Measurements from ENCODE around the gene TLNRD1. TPM values are rescaled to one million over a fixed set of nuclear protein-coding genes. Genes with fewer than 3 reads are reported as not detected.

The TLNRD1 gene
- total RNA-seq, 3 donors from 2014 or later (not counting 1 experiment from before 2014, with no cell fraction given): 13.4 to 19.6 (median 17.5) TPM

DNA sequence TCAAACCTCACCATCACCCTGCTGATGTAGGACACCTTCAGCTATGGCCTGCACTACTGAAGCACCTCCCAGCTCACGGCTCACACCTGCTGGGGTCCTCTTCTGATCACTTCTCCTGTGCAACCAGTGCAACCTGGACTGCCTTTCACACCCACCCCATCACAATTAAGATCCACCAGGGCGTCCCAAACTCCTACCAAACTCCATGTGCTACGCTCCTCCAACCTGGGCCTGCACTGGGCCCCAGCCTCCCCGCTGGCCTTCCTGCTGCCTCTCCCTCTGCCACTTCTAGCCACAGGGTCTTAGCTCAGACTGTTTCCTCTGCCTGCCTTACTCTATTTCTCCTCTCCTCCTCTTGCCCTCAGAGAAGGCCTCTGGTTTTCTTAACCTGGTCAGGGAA lies 23.9 kb upstream of the TLNRD1 start:
- peaks cover 10% of the 10 kb centered on the region for H3K36me3 Mint-ChIP-seq
- no peak for ATAC-seq
- Histone ChIP-seq H3K4me1 (ENCODE audit: control insufficient read depth, insufficient read depth, low read length) (peaks cover 3% of the 10 kb centered on the region), H3K9me3 (ENCODE audit: control insufficient read depth, insufficient read depth, low read length) (no peaks in the 10 kb centered on the region), H3K27me3 (ENCODE audit: control insufficient read depth, insufficient read depth, low read length) (no peaks in the 10 kb centered on the region), H3K27ac (ENCODE audit: low read length) (no peak overlapping the region), H3K36me3 (ENCODE audit: control insufficient read depth, insufficient read depth, low read length) (peaks cover 31% of the 10 kb centered on the region), H3K4me3 (ENCODE audit: low read length) (no peak overlapping the region)
- no peak for TF ChIP-seq CTCF (IDR thresholded peaks at IDR 0.05)
- no peak for DNase-seq
- 96% methylated on average over 4 of the region's 4 CpGs for WGBS (ENCODE audit: insufficient coverage)
- H3K27ac Mint-ChIP-seq: peak overlapping the region; percentile 21 to 54
- intact Hi-C loops (cut with micrococcal nuclease): loop anchor here (10.0 kb wide), 1 partner anchor 288 kb away; no protein-coding TSS in a partner anchor
- peaks cover 30% of the 10 kb centered on the region in 2 donors for H3K4me1 Mint-ChIP-seq
- no peaks in the 10 kb centered on the region for H3K27me3 Mint-ChIP-seq (ENCODE audit: low read depth in 2 of 2)
- no peaks in the 10 kb centered on the region for H3K9me3 Mint-ChIP-seq
- H3K4me3 Mint-ChIP-seq: no peak overlapping the region

DNA sequence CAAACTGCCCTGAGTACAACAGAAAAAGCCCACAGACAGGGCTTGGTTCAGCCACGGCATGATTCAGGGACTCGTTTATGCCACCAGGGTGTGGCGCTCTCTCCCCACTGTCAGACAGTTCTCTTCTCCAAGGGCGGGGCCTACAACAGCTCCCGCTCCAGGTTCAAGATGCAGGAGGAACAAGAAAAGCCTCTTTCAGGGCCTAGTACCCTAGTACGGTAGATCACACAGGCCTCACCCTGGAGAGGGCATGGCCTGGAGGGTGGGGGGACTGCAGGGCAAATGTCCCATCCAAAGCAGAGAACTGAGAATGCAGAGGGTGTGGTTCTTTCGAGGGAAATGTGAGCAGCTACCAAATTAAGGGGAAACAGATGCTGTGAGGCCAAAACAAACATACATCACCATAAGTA lies 23.1 kb upstream of the TLNRD1 start:
- no peaks in the 10 kb centered on the region for H3K27me3 Mint-ChIP-seq (ENCODE audit: low read depth in 2 of 2)
- peak in 1 of 2 donors; percentile 63 for DNase-seq
- peak overlapping the region; percentile 21 to 54 for H3K27ac Mint-ChIP-seq
- peak; percentile 29 to 30 (median 30) for ATAC-seq
- intact Hi-C loops (cut with micrococcal nuclease): loop anchor here (10.0 kb wide), 1 partner anchor 287 kb away; no protein-coding TSS in a partner anchor
- no peak overlapping the region for H3K4me3 Mint-ChIP-seq
- H3K4me1 Mint-ChIP-seq: peaks cover 37 to 38% of the 10 kb centered on the region in 2 donors
- H3K4me3 ChIP-seq (ENCODE audit: low read length): no peak overlapping the region
- H3K36me3 Mint-ChIP-seq: peaks cover 10% of the 10 kb centered on the region
- peaks cover 3% of the 10 kb centered on the region for H3K4me1 ChIP-seq (ENCODE audit: control insufficient read depth, insufficient read depth, low read length)
- H3K9me3 ChIP-seq (ENCODE audit: control insufficient read depth, insufficient read depth, low read length): no peaks in the 10 kb centered on the region
- H3K27me3 ChIP-seq (ENCODE audit: control insufficient read depth, insufficient read depth, low read length): no peaks in the 10 kb centered on the region
- H3K27ac ChIP-seq (ENCODE audit: low read length): no peak overlapping the region
- H3K36me3 ChIP-seq (ENCODE audit: control insufficient read depth, insufficient read depth, low read length): peaks cover 31% of the 10 kb centered on the region
- 87% methylated on average over 6 of the region's 7 CpGs for WGBS (ENCODE audit: insufficient coverage)
- no peak for TF ChIP-seq CTCF (IDR thresholded peaks at IDR 0.05)
- H3K9me3 Mint-ChIP-seq: no peaks in the 10 kb centered on the region

DNA sequence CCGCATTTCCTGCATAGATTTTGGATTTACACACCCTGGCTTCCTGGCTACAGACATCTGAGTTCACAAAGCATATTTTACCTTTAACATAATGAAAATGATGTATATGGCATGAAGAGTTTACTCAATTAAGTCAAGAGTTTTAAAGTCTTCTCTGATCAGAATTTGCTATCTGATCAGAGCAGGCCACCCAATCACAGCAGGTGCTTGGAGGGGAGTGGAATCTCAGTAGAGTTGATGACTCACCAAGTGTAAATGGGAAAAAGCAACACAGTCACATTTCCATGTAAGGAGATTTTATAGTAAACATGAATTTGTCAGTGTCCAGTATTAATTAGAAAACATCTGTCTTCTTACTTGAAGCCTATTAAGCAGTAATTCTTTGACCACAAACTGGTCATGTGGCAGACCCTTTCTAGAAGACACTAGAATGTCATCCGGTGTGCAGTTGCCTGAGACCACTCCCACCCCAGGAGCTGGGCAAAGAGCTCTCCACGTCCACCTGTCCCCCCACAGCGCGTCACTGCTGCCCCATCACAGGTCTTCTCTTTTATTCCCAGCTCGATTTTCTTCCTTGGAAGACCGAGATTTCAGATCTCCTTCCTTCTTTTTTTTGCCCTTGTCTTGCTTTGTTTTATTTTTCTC lies 21.9 kb upstream of the TLNRD1 start:
- no peaks in the 10 kb centered on the region for H3K9me3 Mint-ChIP-seq

More for the DNA sequence above, 21.9 kb upstream of the TLNRD1 start:
- Mint-ChIP-seq H3K27me3 (ENCODE audit: low read depth in 2 of 2) (no peaks in the 10 kb centered on the region), H3K4me3 (no peak overlapping the region), H3K4me1 (peaks cover 42 to 43% of the 10 kb centered on the region in 2 donors), H3K27ac (peak overlapping the region in 1 of 2 donors; percentile 43), H3K36me3 (peaks cover 10% of the 10 kb centered on the region)
- H3K9me3 ChIP-seq (ENCODE audit: control insufficient read depth, insufficient read depth, low read length): no peaks in the 10 kb centered on the region
- H3K4me3 ChIP-seq (ENCODE audit: low read length): no peak overlapping the region
- ATAC-seq (no peak), DNase-seq (no peak)
- H3K27me3 ChIP-seq (ENCODE audit: control insufficient read depth, insufficient read depth, low read length): no peaks in the 10 kb centered on the region
- H3K4me1 ChIP-seq (ENCODE audit: control insufficient read depth, insufficient read depth, low read length): peaks cover 3% of the 10 kb centered on the region
- H3K27ac ChIP-seq (ENCODE audit: low read length): no peak overlapping the region
- intact Hi-C loops (cut with micrococcal nuclease): loop anchor here (10.0 kb wide), 1 partner anchor 286 kb away; no protein-coding TSS in a partner anchor
- peaks cover 32% of the 10 kb centered on the region for H3K36me3 ChIP-seq (ENCODE audit: control insufficient read depth, insufficient read depth, low read length)
- no peak for TF ChIP-seq CTCF (IDR thresholded peaks at IDR 0.05)
- 96% methylated on average over 7 of the region's 7 CpGs for WGBS (ENCODE audit: insufficient coverage)
